ENCODE measurements around the gene COG5. TPM values are rescaled to one million over a fixed set of nuclear protein-coding genes. Genes with fewer than 3 reads are reported as not detected.

Gene COG5
- total RNA-seq, 1 donor from 2014 or later: 47.8 TPM

DNA sequence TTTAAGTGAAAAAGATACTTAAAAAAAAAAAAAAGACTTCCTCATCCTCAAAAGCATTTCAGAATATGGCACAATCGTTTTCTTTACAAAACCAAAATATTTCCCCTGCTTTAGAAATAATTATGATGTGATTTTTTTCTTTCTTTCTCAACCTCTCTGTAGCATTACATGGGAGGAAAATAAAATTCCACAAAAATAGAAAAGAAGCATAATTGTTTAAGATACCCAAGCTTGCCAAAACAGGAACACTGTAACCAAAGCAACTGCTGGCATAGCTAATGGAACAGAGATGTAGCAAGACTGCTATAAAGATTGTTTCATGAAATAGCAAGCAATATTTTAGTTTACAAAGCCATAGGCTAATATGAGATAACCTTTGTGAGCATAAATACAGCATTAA, 169.4 kb downstream of the COG5 start:
- DNase-seq: no peak

DNA sequence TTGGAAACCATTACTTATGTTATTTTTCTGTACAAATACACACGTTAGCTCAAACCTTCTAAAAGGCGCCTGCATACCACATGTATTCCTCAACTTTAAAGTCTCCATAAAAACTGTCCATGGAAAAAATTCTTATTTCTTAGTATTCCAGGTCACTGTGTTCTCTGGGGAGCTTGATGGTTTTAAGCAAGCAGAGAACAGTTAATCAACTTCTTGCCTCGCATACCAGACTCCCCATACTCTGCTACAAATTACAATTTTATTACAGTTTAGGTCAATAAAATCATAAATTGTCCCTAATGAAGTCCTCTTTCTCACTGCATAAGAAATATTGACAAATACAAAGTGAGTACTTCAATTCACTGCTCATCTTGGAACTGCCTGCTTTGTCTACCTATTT, 170.9 kb downstream of the COG5 start:
- DNase-seq: no peak

DNA sequence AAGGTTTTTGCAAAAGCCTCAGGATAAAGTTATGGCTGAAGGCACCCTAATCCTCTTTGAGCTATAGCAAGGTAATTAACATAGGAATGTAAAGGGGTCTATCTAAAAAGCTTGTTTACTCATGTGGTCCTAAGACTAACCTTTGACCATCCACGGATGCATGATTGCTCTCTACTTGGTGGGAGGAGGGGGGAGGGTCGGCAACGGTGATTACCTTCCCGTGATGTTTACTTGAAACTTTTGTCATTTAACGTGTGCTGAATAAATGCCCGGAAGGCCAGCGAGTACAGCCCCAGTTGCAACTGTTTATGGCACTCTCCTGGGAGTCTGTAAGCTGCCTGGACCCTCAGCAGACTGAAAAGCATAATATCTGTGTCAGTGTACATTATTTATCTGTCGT, 172.8 kb downstream of the COG5 start:
- no peak for DNase-seq

DNA sequence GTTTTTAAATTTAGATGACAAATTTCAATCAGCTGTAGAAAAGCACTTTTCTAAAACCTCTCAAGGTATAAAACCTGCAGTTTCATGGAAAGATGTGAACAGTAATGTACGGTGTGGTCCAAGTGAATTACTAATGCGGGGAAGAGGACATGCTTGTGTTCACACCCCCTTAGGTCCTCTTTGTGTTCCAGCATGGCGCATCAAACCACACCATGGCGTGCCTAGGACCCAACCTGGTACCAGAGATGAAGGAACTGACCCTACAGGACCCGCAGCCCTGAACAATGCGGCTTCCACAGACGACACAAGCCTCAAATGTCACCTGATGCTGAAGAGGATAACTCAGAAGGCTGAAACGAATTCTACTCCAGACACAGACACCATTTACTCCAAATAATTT, 175.1 kb downstream of the COG5 start:
- DNase-seq: no peak

DNA sequence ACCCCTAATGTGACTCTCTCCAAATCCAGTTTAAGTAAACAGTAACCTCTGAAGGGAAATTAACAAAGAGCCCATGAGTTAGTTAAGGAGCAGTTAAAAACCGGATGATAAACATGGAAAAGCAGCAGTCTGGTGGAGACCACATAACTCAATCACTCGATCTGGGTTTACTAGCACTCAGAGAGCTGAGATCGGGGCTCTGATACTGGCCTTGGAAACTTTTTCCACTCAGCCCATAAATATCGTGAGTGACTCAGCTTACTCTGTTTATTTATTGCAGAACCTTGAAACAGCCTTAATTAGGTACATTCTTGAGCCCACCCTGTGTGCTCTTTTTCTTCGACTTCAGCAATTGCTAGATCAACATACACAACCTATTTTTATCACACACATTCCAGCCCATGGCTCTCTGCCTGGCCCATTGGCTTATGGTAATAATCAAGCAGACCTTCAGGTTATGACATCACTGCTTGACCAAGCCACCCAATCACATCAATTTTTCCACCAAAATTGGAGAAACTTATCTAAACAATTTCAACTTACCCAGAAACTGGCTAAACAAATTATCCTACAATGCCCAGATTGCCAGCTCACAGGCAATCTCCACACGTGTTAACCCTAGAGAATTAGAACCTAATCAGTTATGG, 176.0 kb downstream of the COG5 start:
- no peak for DNase-seq

DNA sequence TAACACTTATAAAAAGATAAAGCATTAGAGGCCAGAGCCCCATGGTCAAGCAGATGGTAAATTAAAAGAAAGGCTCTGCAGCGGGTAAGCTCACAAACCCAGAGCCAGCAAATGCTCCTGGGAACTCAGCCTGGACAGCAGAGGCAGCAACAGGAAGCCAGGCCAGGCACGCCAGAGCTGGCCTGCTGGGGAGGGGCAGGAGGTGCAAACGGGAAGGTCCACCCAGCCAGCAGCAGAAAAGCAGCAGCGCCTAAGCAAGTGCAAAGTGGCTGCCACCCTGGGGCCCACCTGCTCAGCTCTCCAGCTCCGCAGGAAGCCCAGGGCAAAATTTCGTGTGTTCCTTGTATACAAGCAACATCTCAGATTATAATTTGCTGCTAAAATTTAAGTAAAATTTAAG, 176.6 kb downstream of the COG5 start:
- DNase-seq: no peak

DNA sequence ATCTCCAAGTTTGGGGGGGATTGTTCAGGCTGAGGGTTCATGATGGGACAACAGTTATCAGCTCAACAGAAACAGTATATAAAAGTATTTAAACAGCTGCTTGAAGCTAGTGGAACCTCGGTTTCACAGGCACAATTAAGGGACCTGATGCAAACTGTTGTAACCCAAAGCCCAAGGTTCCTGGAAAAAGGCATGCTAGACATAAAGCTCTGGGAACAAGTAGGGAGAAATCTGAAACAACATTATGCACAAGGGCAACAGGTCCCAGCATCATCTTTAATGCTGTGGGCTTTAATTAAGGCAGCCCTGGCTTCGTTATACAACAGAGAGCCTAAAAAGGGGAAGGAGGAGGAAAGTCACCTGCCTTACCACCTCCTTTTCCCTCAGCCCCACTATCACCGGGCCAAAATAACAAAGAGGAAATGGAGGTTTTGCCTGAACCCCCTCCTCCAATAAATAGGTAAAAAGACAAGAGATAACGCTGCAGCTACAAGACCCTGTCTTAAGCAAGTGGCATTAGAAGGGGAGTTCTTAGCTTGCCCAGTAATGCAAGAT, 177.1 kb downstream of the COG5 start:
- no peak for DNase-seq

DNA sequence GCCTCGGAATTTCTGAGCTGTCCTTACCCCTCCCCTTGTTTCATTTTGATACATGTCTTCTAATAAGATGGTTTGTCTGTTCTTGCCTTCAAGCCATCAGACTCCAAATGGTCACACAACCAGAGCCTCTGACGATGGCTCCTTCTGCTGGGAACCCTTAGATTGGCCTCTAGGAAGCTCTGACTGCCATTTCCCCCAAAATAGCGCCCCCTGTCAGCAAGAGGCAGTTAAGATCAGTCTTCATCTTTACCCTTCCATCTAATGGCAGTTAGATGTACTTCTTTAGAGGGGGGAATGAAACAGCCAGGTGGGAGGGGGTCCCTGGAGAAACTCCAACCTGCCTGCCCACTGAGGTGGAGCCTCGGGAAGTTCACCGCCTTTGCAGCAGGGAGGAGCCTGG, 179.7 kb downstream of the COG5 start:
- no peak for DNase-seq

DNA sequence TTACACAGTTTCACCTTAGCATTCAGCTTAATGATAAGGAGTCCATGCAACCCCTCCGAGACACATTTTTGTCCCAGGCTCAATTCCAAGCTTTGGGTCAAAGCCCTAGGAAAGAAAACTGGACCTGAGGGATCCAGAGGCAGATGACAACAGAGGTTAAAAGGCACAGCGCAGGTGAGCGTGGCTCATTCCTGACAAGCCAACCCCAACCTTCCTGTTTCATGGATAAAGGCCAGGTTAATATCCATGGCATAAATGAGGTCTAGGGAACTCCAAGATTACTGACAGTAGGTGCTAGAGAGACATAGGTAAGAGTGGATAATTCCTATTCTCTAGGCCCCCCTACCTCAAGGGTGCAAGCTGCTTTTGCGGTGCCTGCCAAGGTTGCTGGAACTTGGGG, 180.5 kb downstream of the COG5 start:
- DNase-seq: no peak

DNA sequence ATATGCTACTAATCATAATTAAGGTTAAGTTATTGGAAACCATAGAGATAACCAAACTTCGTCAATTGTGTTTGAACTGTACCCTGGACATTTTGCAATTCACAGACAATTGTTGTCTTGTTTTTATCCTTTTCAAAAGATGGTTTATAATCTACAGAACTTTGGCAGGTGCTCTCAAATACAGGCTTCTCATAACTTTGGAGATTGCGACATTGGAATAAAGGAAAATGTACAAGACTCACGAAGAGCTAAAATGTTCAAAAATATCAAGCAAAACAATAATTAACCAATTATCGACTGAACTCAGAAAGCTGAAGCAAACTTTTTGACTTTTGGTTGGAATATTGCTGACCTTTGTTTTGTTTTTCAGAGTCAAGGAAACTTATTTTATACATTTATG, 182.3 kb downstream of the COG5 start:
- DNase-seq: no peak

DNA sequence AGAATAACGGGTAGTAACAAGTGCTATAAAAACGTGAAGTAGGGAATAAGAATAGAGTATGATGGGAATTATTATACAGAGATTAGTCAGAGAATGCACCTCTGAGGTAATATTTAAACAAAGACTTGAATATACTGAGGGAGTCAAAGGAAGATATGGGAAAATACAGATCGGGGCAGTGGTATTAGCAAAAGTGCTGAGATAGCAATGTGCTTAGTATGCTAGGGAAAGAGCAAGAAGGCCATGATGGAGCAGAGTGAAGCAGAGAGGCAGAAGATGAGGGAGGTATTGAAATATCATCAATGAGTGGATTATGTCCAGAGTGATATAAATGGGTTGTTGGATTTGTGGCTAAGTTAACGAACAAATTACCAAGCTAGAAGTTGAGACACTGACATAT, 190.4 kb downstream of the COG5 start:
- no peak for DNase-seq

DNA sequence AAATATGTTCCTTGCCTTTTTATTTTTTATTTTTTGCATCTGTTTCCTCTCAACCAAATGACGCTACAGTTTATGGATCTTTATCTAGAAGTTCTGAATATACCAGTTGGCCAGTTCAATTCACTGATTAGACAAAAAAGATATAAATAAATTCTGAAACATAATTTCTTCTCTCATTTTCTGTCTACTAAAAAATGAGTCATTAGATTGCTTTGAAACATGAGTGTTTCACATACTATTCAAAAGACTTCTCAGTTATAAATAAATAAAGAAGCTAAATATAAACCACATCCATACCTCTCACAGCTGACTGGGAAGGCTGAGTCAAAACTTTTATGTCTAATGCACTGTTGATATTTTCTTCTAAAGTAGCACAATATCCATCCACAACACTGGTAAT, 191.4 kb downstream of the COG5 start:
- DNase-seq: no peak

DNA sequence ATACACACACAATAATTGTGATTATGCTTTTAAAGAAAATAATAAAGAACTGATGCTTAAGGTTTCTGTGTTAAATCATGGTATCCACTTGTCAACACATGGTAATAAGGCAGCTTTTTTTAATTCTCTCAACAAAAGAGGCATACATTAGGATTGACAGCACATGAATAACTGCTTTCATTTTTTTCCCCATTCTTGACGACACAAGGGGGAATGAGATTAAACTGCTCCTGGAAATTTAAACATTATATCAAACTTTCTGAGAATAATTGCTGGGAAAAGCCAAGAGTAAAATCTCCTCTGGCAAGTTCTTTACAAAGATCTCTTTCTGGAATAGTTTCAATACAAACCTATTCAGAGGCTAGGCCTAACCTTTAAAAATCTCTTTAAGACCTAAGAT, 192.9 kb downstream of the COG5 start:
- DNase-seq: peak; percentile 5

DNA sequence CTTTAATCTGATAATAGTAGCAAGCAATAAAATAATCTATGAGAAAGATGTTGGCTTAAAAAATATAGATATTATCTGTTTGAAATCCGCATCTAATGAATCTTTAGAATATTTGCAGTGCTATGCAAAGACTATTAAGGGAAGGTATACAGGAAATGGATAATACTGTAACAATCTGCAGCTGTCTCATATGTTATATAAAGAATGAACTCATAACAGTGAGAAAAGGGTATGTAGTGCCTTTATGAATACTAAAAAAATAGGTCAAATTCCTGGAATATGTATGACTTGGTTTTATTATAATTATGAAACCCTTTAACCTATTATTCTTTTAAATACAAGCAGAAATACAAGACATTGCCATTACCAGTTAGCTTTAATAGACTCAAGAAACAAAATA, 198.9 kb downstream of the COG5 start:
- DNase-seq: no peak

DNA sequence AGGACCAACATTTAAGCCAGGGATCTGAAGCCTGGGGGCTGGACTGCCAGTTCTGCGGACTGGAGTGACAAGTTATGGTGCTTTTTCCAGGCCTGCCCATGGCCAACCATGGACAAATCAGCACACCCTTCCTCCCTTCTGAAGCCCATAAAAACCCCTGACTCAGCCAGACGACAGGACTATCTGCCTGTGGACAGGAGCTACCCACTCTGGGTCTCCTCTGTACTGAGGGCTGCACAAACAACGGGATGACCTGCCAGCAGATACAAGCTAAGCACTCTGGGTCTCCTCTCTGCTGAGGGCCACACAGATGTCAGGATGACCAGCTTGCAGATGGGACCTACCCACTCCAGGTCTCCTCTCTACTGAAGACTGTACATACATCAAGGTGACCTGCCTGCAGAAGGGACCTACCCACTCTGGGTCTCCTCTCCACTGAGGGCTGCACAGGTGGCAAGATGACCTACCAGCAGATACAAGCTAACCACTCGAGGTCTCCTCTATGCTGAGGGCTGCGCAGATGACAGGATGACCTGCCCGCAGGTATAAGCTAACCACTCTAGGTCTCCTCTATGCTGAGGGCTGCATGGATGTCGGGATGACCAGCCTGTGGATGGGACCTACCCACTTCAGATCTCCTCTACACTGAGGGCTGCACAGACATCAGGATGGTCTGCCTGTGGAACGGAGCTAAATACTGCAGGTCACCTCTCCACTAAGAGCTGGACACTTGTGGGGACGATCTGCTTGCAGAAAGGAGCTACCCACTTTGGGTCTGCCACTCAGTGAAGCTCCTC, 204.0 kb downstream of the COG5 start:
- DNase-seq: no peak

DNA sequence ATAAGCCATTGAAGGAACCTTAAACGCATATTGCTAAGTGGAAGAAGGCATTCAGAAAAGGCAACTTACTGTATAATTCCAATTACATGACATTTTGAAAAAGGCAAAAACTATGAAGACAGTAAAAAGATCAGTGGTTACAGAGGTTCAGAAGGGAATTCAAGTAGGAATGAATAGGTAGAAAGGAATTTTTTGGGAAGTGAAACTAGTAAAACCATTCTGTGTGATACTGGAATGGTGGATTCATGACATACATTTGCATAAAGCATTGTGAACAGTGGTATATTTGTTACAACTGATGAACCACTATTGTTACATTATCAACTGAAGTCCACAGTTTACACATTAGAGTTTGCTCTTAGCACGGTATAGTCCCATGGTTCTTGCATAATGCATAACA, 208.1 kb downstream of the COG5 start:
- no peak for DNase-seq

DNA sequence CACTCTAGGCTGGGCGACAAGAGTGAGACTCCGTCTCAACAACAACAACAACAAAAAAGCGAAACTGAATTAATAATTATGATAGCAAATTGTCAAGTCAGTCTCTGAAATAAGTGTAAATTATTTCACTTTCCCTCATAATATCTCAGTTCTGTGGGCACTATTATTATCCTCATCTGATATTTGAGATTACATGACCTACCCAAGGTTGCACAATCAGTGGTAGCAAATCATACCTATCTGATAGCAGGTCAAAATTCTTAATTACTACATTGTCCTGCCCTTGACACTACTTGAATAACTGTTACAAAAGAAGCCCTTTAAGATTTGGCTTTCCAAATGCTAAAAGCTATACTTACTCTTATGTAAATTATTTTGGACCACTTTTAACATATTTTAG, 209.1 kb downstream of the COG5 start:
- no peak for DNase-seq

DNA sequence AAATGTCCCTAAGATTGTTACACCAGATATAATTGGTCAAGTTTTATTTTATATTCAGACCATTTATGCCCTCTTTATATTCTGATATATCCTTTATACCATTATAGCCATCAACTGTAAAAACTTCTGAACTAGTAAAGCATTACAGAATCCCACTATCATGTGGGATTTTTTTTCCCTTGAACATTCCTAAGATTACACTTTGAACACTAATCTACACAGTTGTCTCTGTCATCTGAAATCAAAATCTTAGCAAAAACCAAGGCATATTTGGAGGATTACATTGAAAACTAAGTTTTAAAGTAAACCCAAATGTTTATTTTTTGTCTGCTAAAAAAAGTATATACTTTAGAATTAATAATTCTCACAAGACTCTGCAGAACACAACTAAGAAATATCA, 210.0 kb downstream of the COG5 start:
- DNase-seq: no peak

DNA sequence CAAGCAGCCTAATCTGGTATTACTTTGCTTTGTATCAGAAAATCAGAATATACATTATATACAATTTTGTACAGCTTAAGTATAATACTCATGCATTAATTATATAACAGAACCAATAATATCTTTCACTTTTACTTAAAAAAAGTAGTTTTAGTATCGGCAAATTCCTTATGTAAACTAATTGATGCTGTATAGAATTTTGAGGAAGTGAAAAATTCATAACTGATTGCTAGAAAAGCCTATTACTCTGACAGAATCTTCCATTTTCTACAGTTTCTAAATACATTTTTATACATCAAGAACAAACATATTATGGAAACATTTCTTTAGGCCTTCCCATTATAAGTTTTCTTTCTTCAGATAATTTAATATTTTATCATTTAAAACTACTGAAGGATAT, 217.8 kb downstream of the COG5 start:
- no peak for DNase-seq

DNA sequence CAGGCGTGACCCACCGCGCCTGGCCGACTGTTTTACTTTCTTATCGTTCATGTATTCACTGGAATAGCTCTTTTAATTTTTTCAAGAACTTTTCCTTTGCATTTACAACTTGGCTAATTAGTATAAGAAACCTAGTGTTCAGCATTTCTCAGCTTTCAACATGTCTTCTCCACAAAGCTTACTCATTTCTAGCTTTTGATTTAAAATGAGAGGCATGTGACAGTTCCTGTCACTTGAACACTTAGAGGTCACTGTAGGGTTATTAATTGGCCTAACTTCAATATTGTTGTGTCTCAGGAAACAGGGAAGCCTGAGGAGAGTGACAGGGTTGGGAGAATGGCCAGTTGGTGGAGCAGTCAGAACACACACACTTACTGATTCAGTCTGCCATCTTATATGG, 218.9 kb downstream of the COG5 start:
- no peak for DNase-seq

DNA sequence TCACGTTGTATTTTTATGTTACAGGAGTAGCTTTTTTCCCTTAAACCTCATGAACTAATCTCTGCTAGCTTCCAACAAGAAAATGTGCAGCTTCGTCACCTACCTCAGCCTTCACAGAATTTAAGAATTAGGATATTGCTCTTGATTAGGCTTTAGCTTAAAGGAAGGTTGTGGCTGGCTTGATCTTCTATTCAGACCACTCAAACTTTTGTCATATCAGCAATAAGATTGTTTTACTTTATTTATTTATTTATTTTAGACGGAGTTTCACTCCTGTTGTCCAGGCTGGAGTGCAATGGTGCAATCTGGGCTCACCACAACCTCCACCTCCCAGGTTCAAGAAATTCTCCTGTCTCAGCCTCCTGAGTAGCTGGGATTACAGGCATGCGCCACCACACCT, 219.4 kb downstream of the COG5 start:
- DNase-seq: no peak

DNA sequence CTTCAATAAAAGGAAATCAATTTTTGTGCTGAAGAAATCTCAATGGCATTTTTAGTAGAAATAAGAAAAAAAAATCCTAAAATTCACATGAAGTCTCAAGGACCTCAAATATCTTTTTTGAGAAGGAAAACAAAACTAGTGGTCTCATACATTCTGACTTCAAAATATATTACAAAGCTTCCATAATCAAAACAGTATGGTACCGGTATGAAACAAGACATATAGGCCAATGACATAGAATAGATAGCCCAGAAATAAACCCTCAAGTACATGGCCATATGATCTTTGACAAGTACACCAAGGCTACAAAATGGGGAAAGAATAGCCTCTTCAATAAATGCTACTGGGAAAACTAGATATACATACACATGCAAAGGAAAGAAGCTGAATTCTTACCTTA, 225.6 kb downstream of the COG5 start:
- DNase-seq: no peak

DNA sequence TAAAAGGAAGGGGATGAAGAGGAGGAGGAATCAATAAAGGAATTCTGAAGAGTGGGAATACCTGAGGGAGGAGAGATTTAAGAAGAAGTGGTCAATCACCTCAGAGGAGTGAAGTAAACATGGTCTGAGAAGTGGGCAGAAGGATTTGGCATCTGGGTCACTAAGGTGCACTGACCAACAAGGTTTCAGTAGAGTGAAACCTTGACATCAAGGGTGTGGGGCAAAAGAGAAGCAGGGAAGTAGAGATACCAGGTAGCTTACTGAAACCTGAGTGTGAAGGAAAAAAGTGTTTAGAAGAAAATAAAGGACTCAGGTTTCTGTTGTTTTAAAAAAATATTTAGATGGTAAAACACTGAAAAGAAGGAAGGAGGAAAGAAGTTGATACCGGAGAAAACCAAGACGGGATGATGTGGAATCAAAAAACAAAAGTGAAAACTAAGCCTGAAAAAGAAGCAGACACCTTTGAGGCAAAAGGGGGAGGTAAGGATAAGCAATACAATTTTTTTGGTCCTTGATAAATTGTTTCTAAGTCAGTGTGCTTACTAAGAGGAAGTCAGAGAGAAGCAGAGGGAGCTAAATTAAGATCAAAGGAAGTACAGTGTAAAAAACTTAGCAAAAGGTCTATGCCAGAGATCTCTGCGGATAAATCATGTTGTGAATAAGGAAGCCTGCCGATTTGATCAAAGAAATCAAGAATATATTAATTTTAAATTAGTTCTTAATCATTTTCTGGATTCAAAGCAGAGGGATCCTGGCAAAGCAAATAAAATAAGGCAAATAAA, 231.0 kb downstream of the COG5 start:
- no peak for DNase-seq
